HL-60 (cell line): ENCODE data around the gene SOBP.

Source experiments
- DNase-seq, 2 experiments: peaks; one replicate each; pipeline ENCODE4 v3.0.0-alpha.2; 2010 to 2020; ENCODE audit warnings: low read depth in 1 of 2, low spot score in 1 of 2
- H3K27ac ChIP-seq: fragments of 250-450 bp; sonication (Bioruptor Pico); replicated peaks from 2 replicates; pipeline ENCODE4 v1.5.1; 2020; ENCODE audit warnings: mild to moderate bottlenecking, moderate library complexity
- H3K27me3 ChIP-seq: fragments of 250-450 bp; sonication (Bioruptor Pico); 2 replicates; pipeline ENCODE4 v1.5.1; 2021; ENCODE audit warnings: mild to moderate bottlenecking, moderate library complexity; ENCODE audit not compliant: insufficient read depth, poor library complexity, severe bottlenecking
- H3K4me3 ChIP-seq: replicated peaks from 2 replicates; pipeline ENCODE4 v1.5.1; 2011; ENCODE audit warnings: mild to moderate bottlenecking, control low read depth, low read length; ENCODE audit not compliant: insufficient read depth
- CTCF ChIP-seq: IDR thresholded peaks from one replicate; pipeline ENCODE4 v1.5.1; 2011; ENCODE audit warnings: low read length, control low read depth, inconsistent platforms; ENCODE audit not compliant: insufficient read depth
- GABPA ChIP-seq: IDR thresholded peaks from 2 replicates; pipeline ENCODE4 v1.6.1; 2012; ENCODE audit warnings: low read depth
- POLR2AphosphoS5 ChIP-seq: IDR thresholded peaks from 2 replicates; pipeline ENCODE4 v1.6.1; 2012; ENCODE audit warnings: low read depth
- SPI1 ChIP-seq: IDR thresholded peaks from 2 replicates; pipeline ENCODE4 v1.6.1; 2012; ENCODE audit warnings: low read depth, mild to moderate bottlenecking, borderline replicate concordance
- TF ChIP-seq, protein P1 (sequence below): IDR thresholded peaks from 2 replicates; pipeline ENCODE4 v1.6.1; 2012; ENCODE audit warnings: low read depth; ENCODE audit not compliant: insufficient replicate concordance

The SOBP gene

GRCh38 chr6:107613651-107614379 lies 123.9 kb downstream of the SOBP start:
- no peaks in the 10 kb centered on the region for H3K27me3 ChIP-seq
- TF ChIP-seq SPI1 (no peak), GABPA (no peak), POLR2AphosphoS5 (no peak), CTCF (no peak)
- TF ChIP-seq, protein P1, sequence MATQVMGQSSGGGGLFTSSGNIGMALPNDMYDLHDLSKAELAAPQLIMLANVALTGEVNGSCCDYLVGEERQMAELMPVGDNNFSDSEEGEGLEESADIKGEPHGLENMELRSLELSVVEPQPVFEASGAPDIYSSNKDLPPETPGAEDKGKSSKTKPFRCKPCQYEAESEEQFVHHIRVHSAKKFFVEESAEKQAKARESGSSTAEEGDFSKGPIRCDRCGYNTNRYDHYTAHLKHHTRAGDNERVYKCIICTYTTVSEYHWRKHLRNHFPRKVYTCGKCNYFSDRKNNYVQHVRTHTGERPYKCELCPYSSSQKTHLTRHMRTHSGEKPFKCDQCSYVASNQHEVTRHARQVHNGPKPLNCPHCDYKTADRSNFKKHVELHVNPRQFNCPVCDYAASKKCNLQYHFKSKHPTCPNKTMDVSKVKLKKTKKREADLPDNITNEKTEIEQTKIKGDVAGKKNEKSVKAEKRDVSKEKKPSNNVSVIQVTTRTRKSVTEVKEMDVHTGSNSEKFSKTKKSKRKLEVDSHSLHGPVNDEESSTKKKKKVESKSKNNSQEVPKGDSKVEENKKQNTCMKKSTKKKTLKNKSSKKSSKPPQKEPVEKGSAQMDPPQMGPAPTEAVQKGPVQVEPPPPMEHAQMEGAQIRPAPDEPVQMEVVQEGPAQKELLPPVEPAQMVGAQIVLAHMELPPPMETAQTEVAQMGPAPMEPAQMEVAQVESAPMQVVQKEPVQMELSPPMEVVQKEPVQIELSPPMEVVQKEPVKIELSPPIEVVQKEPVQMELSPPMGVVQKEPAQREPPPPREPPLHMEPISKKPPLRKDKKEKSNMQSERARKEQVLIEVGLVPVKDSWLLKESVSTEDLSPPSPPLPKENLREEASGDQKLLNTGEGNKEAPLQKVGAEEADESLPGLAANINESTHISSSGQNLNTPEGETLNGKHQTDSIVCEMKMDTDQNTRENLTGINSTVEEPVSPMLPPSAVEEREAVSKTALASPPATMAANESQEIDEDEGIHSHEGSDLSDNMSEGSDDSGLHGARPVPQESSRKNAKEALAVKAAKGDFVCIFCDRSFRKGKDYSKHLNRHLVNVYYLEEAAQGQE: no peak
- no peak overlapping the region for H3K27ac ChIP-seq
- no peak for DNase-seq
- no peak overlapping the region for H3K4me3 ChIP-seq

DNA sequence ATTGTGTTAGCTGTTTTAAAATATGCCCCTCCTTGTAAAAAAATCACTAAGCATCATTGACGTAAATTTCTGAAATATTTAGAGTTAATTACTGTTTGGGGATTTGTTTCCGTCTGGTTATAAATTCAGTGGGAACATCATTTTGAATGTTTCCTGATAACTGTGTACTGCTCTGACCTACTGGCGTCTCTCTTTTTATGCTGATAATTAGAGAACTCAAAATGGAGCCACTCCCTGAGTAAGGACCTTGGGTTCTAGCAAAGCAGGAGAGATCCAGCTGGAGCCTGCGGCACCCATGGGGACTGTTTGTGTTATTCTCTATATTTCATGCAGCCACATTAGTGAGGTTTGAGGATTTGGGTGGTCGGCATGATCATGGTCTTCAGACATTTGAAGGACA lies 124.9 kb downstream of the SOBP start:
- H3K27ac ChIP-seq: no peak overlapping the region
- TF ChIP-seq POLR2AphosphoS5 (no peak), CTCF (no peak), SPI1 (no peak), GABPA (no peak)
- TF ChIP-seq, protein P1: no peak
- H3K27me3 ChIP-seq: no peaks in the 10 kb centered on the region
- DNase-seq: no peak
- no peak overlapping the region for H3K4me3 ChIP-seq

- DNase-seq: no peak
- Histone ChIP-seq H3K27me3 (no peaks in the 10 kb centered on the region), H3K27ac (no peak overlapping the region), H3K4me3 (no peak overlapping the region)
- TF ChIP-seq POLR2AphosphoS5 (no peak), CTCF (no peak), SPI1 (no peak), GABPA (no peak)
- TF ChIP-seq, protein P1: no peak
Observed at GRCh38 chr6:107616775-107617174, 126.9 kb downstream of the SOBP start.
